SK-N-SH (cell line): ENCODE measurements around the gene LRRC72. TPM values are rescaled to one million over a fixed set of nuclear protein-coding genes. Genes with fewer than 3 reads are reported as not detected.
A peak's percentile ranks its signal among the peaks of the same experiment; 100 is the strongest.

Experiments
- CTCF ChIA-PET: fragments of 300-600, 350-600 bp; formaldehyde crosslinking; extraction: SDS; loops from one replicate; lab custom pipeline; 2021; lab: Yijun Ruan, JAX
- POLR2A ChIA-PET: fragments of 350-600 bp; sonication (Branson Sonifier 250); formaldehyde crosslinking; extraction: SDS; loops from one replicate; lab custom pipeline; 2020; ENCODE audit warnings: antibody characterized with exemption, inconsistent platforms; lab: Yijun Ruan, JAX
- DNase-seq: peaks from one replicate; pipeline ENCODE4 v3.0.0; 2012
- H2AFZ ChIP-seq: fragments of 200-600 bp; sonication (generic); 2 replicates; pipeline ENCODE4 v1.8.1; 2016; ENCODE audit warnings: antibody characterized with exemption, mild to moderate bottlenecking, low read depth
- H3F3A ChIP-seq: fragments of 200-600 bp; sonication (generic); replicated peaks from 2 replicates; pipeline ENCODE3; 2016; ENCODE audit warnings: antibody characterized with exemption, mild to moderate bottlenecking; ENCODE audit not compliant: insufficient read depth
- H3K27ac ChIP-seq, 2 experiments: fragments of 200-500 bp in 1 of 2; fragments of 200-600 bp in 1 of 2; sonication (Bioruptor generic) in 1 of 2; sonication (generic), shearing (Covaris generic) in 1 of 2; 2 replicates each; pipeline versions ENCODE4 v1.5.1 to v1.6.1; 2014 to 2016; ENCODE audit warnings: low read depth in 2 of 2, inconsistent platforms in 1 of 2, low read length in 1 of 2, mild to moderate bottlenecking in 1 of 2, mixed read lengths in 1 of 2
- H3K27me3 ChIP-seq: fragments of 200-600 bp; sonication (generic), shearing (Covaris generic); 2 replicates; pipeline ENCODE4 v1.6.1; 2016; ENCODE audit warnings: mixed run types; ENCODE audit not compliant: insufficient read depth
- H3K36me3 ChIP-seq, 2 experiments: fragments of 200-500 bp in 1 of 2; fragments of 200-600 bp in 1 of 2; sonication (Bioruptor generic) in 1 of 2; sonication (generic) in 1 of 2; replicated peaks in 1 of 2; 2 replicates each; pipeline versions ENCODE3 to v1.5.1; 2014 to 2016; ENCODE audit warnings: low read length in 1 of 2, mild to moderate bottlenecking in 1 of 2; ENCODE audit not compliant: insufficient read depth in 2 of 2, control insufficient read depth in 1 of 2
- H3K4me1 ChIP-seq, 2 experiments: fragments of 200-500 bp in 1 of 2; fragments of 200-600 bp in 1 of 2; sonication (Bioruptor generic) in 1 of 2; sonication (generic), shearing (Covaris generic) in 1 of 2; 2 replicates each; pipeline versions ENCODE4 v1.5.1 to v1.6.1; 2014 to 2016; ENCODE audit warnings: low read depth in 1 of 2, low read length in 1 of 2, mixed run types in 1 of 2; ENCODE audit not compliant: insufficient read depth in 2 of 2, control insufficient read depth in 1 of 2
- H3K4me2 ChIP-seq: fragments of 200-600 bp; sonication (generic), shearing (Covaris generic); 2 replicates; pipeline ENCODE4 v1.6.1; 2017; ENCODE audit warnings: mixed run types
- H3K4me3 ChIP-seq, 2 experiments: fragments of 200-500 bp in 1 of 2; fragments of 200-600 bp in 1 of 2; sonication (Bioruptor generic) in 1 of 2; sonication (generic), shearing (Covaris generic) in 1 of 2; 2 replicates each; pipeline versions ENCODE4 v1.5.1 to v1.8.1; 2014 to 2016; ENCODE audit warnings: low read depth in 2 of 2, inconsistent platforms in 1 of 2, low read length in 1 of 2, mild to moderate bottlenecking in 1 of 2, mixed read lengths in 1 of 2, moderate library complexity in 1 of 2
- H3K79me2 ChIP-seq: fragments of 200-600 bp; sonication (generic); 2 replicates; pipeline ENCODE4 v1.8.1; 2017; ENCODE audit warnings: mild to moderate bottlenecking; ENCODE audit not compliant: insufficient read depth
- H3K9ac ChIP-seq: fragments of 200-600 bp; sonication (generic); 2 replicates; pipeline ENCODE4 v1.6.1; 2017; ENCODE audit warnings: mixed run types
- H3K9me2 ChIP-seq: fragments of 200-600 bp; sonication (generic); 2 replicates; pipeline ENCODE4 v1.6.1; 2017; ENCODE audit warnings: mixed run types
- H3K9me3 ChIP-seq: fragments of 200-600 bp; sonication (generic); 2 replicates; pipeline ENCODE4 v1.6.1; 2017; ENCODE audit warnings: mixed run types, mild to moderate bottlenecking, moderate library complexity
- H4K20me1 ChIP-seq: fragments of 200-600 bp; sonication (generic); 2 replicates; pipeline ENCODE4 v1.6.1; 2017; ENCODE audit warnings: mild to moderate bottlenecking, mixed run types; ENCODE audit not compliant: insufficient read depth
- EZH2phosphoT487 ChIP-seq: fragments of 200-600 bp; sonication (generic); IDR thresholded peaks from 2 replicates; pipeline ENCODE4 v1.6.1; 2017; ENCODE audit warnings: low read depth, mixed run types, mild to moderate bottlenecking, antibody characterized with exemption, moderate library complexity, borderline replicate concordance
- JUND ChIP-seq: IDR thresholded peaks from 2 replicates; pipeline ENCODE4 v1.4.0; 2012
- MEF2A ChIP-seq: IDR thresholded peaks from 2 replicates; pipeline ENCODE4 v1.4.0; 2012; ENCODE audit warnings: low read depth, borderline replicate concordance
- MXI1 ChIP-seq: IDR thresholded peaks from 2 replicates; pipeline ENCODE4 v1.6.1; 2012; ENCODE audit warnings: mild to moderate bottlenecking, low read depth, low read length, improper control_type of control experiment
- NFIC ChIP-seq: IDR thresholded peaks from 2 replicates; pipeline ENCODE4 v1.4.0; 2012; ENCODE audit warnings: borderline replicate concordance
- NRF1 ChIP-seq: IDR thresholded peaks from 2 replicates; pipeline ENCODE4 v1.6.1; 2012; ENCODE audit warnings: low read depth, mild to moderate bottlenecking, low read length
- RAD21 ChIP-seq: IDR thresholded peaks from 2 replicates; pipeline ENCODE4 v1.6.1; 2012; ENCODE audit warnings: mild to moderate bottlenecking, low read length
- RXRA ChIP-seq: IDR thresholded peaks from 2 replicates; pipeline ENCODE4 v1.4.0; 2012; ENCODE audit warnings: low read depth, mild to moderate bottlenecking, borderline replicate concordance
- SIN3A ChIP-seq: IDR thresholded peaks from 2 replicates; pipeline ENCODE4 v1.6.1; 2012; ENCODE audit warnings: low read depth, mild to moderate bottlenecking, low read length, moderate library complexity, borderline replicate concordance
- TEAD4 ChIP-seq: IDR thresholded peaks from 2 replicates; pipeline ENCODE4 v1.4.0; 2012; ENCODE audit warnings: mild to moderate bottlenecking, borderline replicate concordance; ENCODE audit not compliant: insufficient read depth
- YY1 ChIP-seq: IDR thresholded peaks from 2 replicates; pipeline ENCODE4 v1.4.0; 2012; ENCODE audit warnings: low read depth, mild to moderate bottlenecking
- WGBS: methylation state at CpG from one replicate; pipeline ENCODE4 v1.1.6; 2017; ENCODE audit warnings: low lambda C conversion rate; 5-methylcytosine and 5-hydroxymethylcytosine counted together
- polyA plus RNA-seq, 3 experiments: library from polyadenylated mRNA; depleted of rRNA; stranded (reverse); fragments of >200 nt; gene quantifications; 2 replicates each; pipeline ENCODE4 v1.2.3, GENCODE V29; 2012
- TF ChIP-seq, protein P1 (sequence below): IDR thresholded peaks from 2 replicates; pipeline ENCODE4 v1.4.0; 2012; ENCODE audit warnings: low read depth, borderline replicate concordance
- TF ChIP-seq, protein P2 (sequence below): fragments of 200-600 bp; sonication (generic); IDR thresholded peaks from 2 replicates; pipeline ENCODE4 v1.6.1; 2017; ENCODE audit warnings: antibody characterized with exemption, mild to moderate bottlenecking, moderate library complexity
- TF ChIP-seq, protein P3 (sequence below): IDR thresholded peaks from 2 replicates; pipeline ENCODE4 v1.4.0; 2012; ENCODE audit warnings: low read depth

Gene LRRC72
- polyA plus RNA-seq, 1 of the 3 experiments (the other 2 are of a cell fraction), result not detected

DNA sequence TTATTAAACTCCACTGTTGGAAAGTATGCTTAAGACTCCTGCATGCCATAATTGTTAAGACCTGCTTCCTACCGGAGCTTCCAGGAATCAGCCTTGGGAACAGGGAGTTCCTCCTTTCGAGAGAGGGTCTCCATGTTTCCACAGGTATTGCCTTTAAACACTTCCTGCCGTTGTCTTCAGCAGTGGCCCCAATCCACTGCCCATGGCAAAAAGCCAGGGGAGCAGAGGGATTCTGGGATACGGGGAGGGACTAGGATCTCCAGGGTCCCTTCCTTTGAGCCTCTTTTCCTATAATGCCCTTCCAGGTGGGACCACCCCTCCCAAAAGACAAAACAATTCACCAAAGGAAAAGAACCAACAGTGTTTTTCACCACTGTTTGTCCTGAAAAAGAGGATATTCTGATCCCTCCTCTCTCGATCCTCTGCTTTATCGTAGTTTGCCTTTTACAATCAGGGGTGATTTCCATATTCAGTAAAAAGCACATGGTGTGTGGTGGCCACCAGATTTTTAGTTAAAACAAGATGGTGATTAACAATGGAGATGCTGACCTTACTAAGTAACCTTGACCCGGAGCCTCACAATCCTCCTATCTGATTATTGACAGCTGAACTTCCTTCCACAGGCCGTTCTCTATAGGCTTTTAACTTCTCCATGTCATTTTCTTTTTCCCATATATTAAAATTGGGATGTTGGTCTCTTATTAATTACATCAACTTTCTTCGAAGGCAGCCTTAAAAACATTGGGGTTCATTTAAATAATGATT lies 36.0 kb downstream of the LRRC72 start (continued):
- no peak for TF ChIP-seq RAD21
- TF ChIP-seq, protein P1, sequence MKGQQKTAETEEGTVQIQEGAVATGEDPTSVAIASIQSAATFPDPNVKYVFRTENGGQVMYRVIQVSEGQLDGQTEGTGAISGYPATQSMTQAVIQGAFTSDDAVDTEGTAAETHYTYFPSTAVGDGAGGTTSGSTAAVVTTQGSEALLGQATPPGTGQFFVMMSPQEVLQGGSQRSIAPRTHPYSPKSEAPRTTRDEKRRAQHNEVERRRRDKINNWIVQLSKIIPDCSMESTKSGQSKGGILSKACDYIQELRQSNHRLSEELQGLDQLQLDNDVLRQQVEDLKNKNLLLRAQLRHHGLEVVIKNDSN, result no peak
- no peak for TF ChIP-seq MXI1
- TF ChIP-seq, protein P2, sequence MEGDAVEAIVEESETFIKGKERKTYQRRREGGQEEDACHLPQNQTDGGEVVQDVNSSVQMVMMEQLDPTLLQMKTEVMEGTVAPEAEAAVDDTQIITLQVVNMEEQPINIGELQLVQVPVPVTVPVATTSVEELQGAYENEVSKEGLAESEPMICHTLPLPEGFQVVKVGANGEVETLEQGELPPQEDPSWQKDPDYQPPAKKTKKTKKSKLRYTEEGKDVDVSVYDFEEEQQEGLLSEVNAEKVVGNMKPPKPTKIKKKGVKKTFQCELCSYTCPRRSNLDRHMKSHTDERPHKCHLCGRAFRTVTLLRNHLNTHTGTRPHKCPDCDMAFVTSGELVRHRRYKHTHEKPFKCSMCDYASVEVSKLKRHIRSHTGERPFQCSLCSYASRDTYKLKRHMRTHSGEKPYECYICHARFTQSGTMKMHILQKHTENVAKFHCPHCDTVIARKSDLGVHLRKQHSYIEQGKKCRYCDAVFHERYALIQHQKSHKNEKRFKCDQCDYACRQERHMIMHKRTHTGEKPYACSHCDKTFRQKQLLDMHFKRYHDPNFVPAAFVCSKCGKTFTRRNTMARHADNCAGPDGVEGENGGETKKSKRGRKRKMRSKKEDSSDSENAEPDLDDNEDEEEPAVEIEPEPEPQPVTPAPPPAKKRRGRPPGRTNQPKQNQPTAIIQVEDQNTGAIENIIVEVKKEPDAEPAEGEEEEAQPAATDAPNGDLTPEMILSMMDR, result no peak

DNA sequence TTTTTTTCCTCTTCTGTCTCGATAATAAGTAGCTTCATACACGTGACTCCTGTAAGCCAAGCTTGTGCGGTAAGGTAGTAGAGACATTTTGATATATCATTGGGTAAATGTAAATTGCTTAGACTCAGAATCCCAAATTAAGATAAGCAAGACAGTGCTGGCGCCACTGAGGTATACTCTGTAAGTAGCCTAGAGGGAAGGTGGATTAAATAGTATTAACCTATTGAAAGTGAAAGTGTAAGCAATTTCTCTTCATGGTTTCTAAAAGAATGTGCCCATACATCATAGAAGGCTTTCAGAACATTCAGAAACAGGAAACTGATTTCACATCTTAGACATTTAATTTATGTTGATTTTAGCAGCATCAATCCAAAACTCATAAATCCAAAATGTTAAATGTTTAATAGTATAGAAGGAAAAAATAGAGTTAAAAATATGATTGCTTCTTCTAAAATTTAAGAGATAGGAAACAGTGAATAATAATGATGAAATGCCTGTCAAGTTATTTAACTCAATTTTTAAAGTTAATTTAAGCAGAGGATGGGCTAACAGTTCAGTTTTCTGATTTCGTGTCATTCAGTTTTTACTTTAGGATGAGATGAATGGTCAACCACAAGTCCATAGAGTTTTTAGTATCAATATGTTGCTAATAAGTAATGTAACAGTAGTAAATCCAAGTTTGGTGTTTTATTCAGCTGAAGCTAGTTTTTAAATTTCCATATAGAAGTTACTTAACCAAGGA lies 36.8 kb downstream of the LRRC72 start:
- Histone ChIP-seq H3K27me3 (peaks cover 11% of the 10 kb centered on the region; the same call in 1 of the 2 replicates), H3K79me2 (no peaks in the 10 kb centered on the region), H3K36me3 (no peaks in the 10 kb centered on the region), H3K9ac (no peak overlapping the region), H4K20me1 (no peaks in the 10 kb centered on the region), H3K9me2 (no peaks in the 10 kb centered on the region), H3K9me3 (no peaks in the 10 kb centered on the region), H3K4me3 (peak overlapping the region; percentile 31 to 45; a peak in 3 of 4 replicates), H3K27ac (no peak overlapping the region), H3K4me2 (peak overlapping the region; percentile 54), H3F3A (no peaks in the 10 kb centered on the region), H2AFZ (peak overlapping the region; percentile 60; the same call in 1 of the 2 replicates), H3K4me1 (peaks cover 4 to 16% of the 10 kb centered on the region in 2 experiments; a peak in 2 of 4 replicates)
- DNase-seq, result no peak
- POLR2A ChIA-PET, result no interaction called here
- CTCF ChIA-PET, result interaction anchor here (1.0 to 5.8 kb wide), 7 partner anchors 10 to 878 kb away, joined by 3 to 93 read pairs (median 4); no protein-coding TSS in a partner anchor
- TF ChIP-seq SIN3A, result no peak
- no peak for TF ChIP-seq EZH2phosphoT487
- no peak for TF ChIP-seq JUND
- no peak for TF ChIP-seq TEAD4
- no peak for TF ChIP-seq MEF2A
- TF ChIP-seq NRF1, result no peak
- TF ChIP-seq YY1, result no peak
- TF ChIP-seq, protein P2, result no peak
- TF ChIP-seq, protein P1, result no peak
- TF ChIP-seq RXRA, result no peak
- TF ChIP-seq, protein P3, sequence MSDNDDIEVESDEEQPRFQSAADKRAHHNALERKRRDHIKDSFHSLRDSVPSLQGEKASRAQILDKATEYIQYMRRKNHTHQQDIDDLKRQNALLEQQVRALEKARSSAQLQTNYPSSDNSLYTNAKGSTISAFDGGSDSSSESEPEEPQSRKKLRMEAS, result no peak
- TF ChIP-seq NFIC, result no peak
- 35% methylated on average over 5 of the region's 5 CpGs for WGBS
